OCI-LY1 (cell line): Measurements from ENCODE around the gene EML1.

Experiments
- H2AFZ ChIP-seq: fragments of 200-600 bp; sonication (generic), shearing (Covaris generic); 2 replicates; pipeline ENCODE4 v1.6.0; 2014; ENCODE audit warnings: antibody characterized with exemption, mild to moderate bottlenecking, low read length
- H3F3A ChIP-seq: fragments of 200-600 bp; sonication (generic), shearing (Covaris generic); 2 replicates; pipeline ENCODE4 v1.6.0; 2014; ENCODE audit warnings: mild to moderate bottlenecking, antibody characterized with exemption, low read length, moderate library complexity; ENCODE audit not compliant: insufficient read depth
- H3K27ac ChIP-seq: fragments of 200-600 bp; sonication (generic); 2 replicates; pipeline ENCODE4 v1.5.1; 2014; ENCODE audit warnings: low read length, mixed run types, mild to moderate bottlenecking, low read depth; ENCODE audit not compliant: poor library complexity, severe bottlenecking
- H3K27me3 ChIP-seq: fragments of 200-600 bp; sonication (generic); 2 replicates; pipeline ENCODE4 v1.6.0; 2014; ENCODE audit warnings: antibody characterized with exemption, mild to moderate bottlenecking, low read length, moderate library complexity; ENCODE audit not compliant: insufficient read depth
- H3K36me3 ChIP-seq: fragments of 200-600 bp; sonication (generic); 2 replicates; pipeline ENCODE4 v1.6.1; 2014; ENCODE audit warnings: mild to moderate bottlenecking, antibody characterized with exemption, low read length, moderate library complexity, mixed read lengths; ENCODE audit not compliant: insufficient read depth
- H3K4me1 ChIP-seq: fragments of 200-600 bp; sonication (generic); 2 replicates; pipeline ENCODE4 v1.5.1; 2014; ENCODE audit warnings: mild to moderate bottlenecking, low read length, moderate library complexity; ENCODE audit not compliant: insufficient read depth, severe bottlenecking
- H3K4me2 ChIP-seq: fragments of 200-600 bp; sonication (generic), shearing (Covaris generic); 2 replicates; pipeline ENCODE4 v1.6.1; 2014; ENCODE audit warnings: low read length
- H3K4me3 ChIP-seq: fragments of 200-600 bp; sonication (generic); 2 replicates; pipeline ENCODE4 v1.5.1; 2014; ENCODE audit warnings: low read length, low read depth, mild to moderate bottlenecking, mixed read lengths; ENCODE audit not compliant: poor library complexity, severe bottlenecking
- H3K79me2 ChIP-seq: fragments of 200-600 bp; shearing (Covaris generic); 2 replicates; pipeline ENCODE4 v1.6.1; 2016; ENCODE audit warnings: mixed run types, low read length, mixed read lengths; ENCODE audit not compliant: insufficient read depth
- H3K9ac ChIP-seq: fragments of 200-600 bp; sonication (generic), shearing (Covaris generic); 2 replicates; pipeline ENCODE4 v1.6.1; 2014; ENCODE audit warnings: mild to moderate bottlenecking, low read length, mixed read lengths
- H3K9me2 ChIP-seq: fragments of 200-600 bp; sonication (generic), shearing (Covaris generic); 2 replicates; pipeline ENCODE4 v1.6.1; 2014; ENCODE audit warnings: low read depth, mild to moderate bottlenecking, low read length, mixed read lengths
- H3K9me3 ChIP-seq: fragments of 200-600 bp; shearing (Covaris generic); 2 replicates; pipeline ENCODE4 v1.6.1; 2014; ENCODE audit warnings: low read length, mixed read lengths
- H4K20me1 ChIP-seq: fragments of 200-600 bp; sonication (generic), shearing (Covaris generic); 2 replicates; pipeline ENCODE4 v1.6.0; 2016; ENCODE audit warnings: mild to moderate bottlenecking, low read length; ENCODE audit not compliant: insufficient read depth
- CTCF ChIP-seq: fragments of 200-600 bp; sonication (generic), shearing (Covaris generic); IDR thresholded peaks from 2 replicates; pipeline ENCODE4 v1.5.1; 2017; ENCODE audit warnings: mild to moderate bottlenecking, antibody characterized with exemption, low read length, moderate library complexity, mixed read lengths
- EZH2 ChIP-seq: fragments of 200-600 bp; sonication (generic), shearing (Covaris generic); IDR thresholded peaks from 2 replicates; pipeline ENCODE4 v1.8.0; 2017; ENCODE audit warnings: borderline replicate concordance, mixed run types, mild to moderate bottlenecking, antibody characterized with exemption, low read length, moderate library complexity, mixed read lengths

EML1 gene

GRCh38 chr14:99840774-99841305 lies 47.6 kb downstream of the EML1 start:
- H3K27ac ChIP-seq = no peak overlapping the region

GRCh38 chr14:99841436-99842071 lies 48.3 kb downstream of the EML1 start:
- no peak for TF ChIP-seq EZH2
- no peak for TF ChIP-seq CTCF
- H3K79me2 ChIP-seq = no peaks in the 10 kb centered on the region
- no peaks in the 10 kb centered on the region for H3K36me3 ChIP-seq
- H3K27ac ChIP-seq = no peak overlapping the region
- H3K9ac ChIP-seq = no peak overlapping the region
- H2AFZ ChIP-seq = no peak overlapping the region
- H3K27me3 ChIP-seq = no peaks in the 10 kb centered on the region
- H3F3A ChIP-seq = no peaks in the 10 kb centered on the region
- no peaks in the 10 kb centered on the region for H4K20me1 ChIP-seq
- H3K9me2 ChIP-seq = no peaks in the 10 kb centered on the region
- no peak overlapping the region for H3K4me3 ChIP-seq
- H3K4me1 ChIP-seq = no peaks in the 10 kb centered on the region
- H3K9me3 ChIP-seq = no peaks in the 10 kb centered on the region
- H3K4me2 ChIP-seq = no peak overlapping the region

More at GRCh38 chr14:99840774-99841305, 47.6 kb downstream of the EML1 start:
- no peak overlapping the region for H3K4me2 ChIP-seq
- H3K36me3 ChIP-seq = no peaks in the 10 kb centered on the region
- no peaks in the 10 kb centered on the region for H4K20me1 ChIP-seq
- no peak overlapping the region for H3K9ac ChIP-seq
- no peaks in the 10 kb centered on the region for H3F3A ChIP-seq
- H3K4me3 ChIP-seq = no peak overlapping the region
- no peak overlapping the region for H2AFZ ChIP-seq
- no peaks in the 10 kb centered on the region for H3K79me2 ChIP-seq
- TF ChIP-seq EZH2 = no peak
- no peak for TF ChIP-seq CTCF
- H3K27me3 ChIP-seq = no peaks in the 10 kb centered on the region
- no peaks in the 10 kb centered on the region for H3K4me1 ChIP-seq
- H3K9me3 ChIP-seq = no peaks in the 10 kb centered on the region
- no peaks in the 10 kb centered on the region for H3K9me2 ChIP-seq

GRCh38 chr14:99842141-99842540 lies 48.9 kb downstream of the EML1 start:
- no peak overlapping the region for H3K4me2 ChIP-seq
- no peaks in the 10 kb centered on the region for H3K27me3 ChIP-seq
- no peak for TF ChIP-seq EZH2
- TF ChIP-seq CTCF = no peak
- H3K9me3 ChIP-seq = no peaks in the 10 kb centered on the region
- no peak overlapping the region for H3K9ac ChIP-seq
- no peaks in the 10 kb centered on the region for H3F3A ChIP-seq
- no peaks in the 10 kb centered on the region for H3K4me1 ChIP-seq
- no peaks in the 10 kb centered on the region for H3K9me2 ChIP-seq
- H3K36me3 ChIP-seq = no peaks in the 10 kb centered on the region
- no peaks in the 10 kb centered on the region for H4K20me1 ChIP-seq
- no peak overlapping the region for H3K4me3 ChIP-seq
- no peaks in the 10 kb centered on the region for H3K79me2 ChIP-seq
- H2AFZ ChIP-seq = no peak overlapping the region
- H3K27ac ChIP-seq = no peak overlapping the region
